GM12892 (cell line): Measurements from ENCODE around the gene RAD50.
"Not testable (repeated sequence)": the region's sequence is repeated elsewhere in the genome, so short reads cannot be mapped to it uniquely, and the experiment has no call there.

Experiments used
- DNase-seq: peaks from one replicate; pipeline ENCODE4 v3.0.0; 2011; ENCODE audit not compliant: insufficient read length
- FAIRE-seq: peaks from 2 replicates; lab custom pipeline; 2011; peaks lifted over from hg19 to GRCh38; lab: Jason Lieb, UNC
- POLR2A ChIP-seq: IDR thresholded peaks from 2 replicates; pipeline ENCODE4 v1.6.1; 2011; ENCODE audit warnings: low read depth, low read length, control low read depth
- POLR2AphosphoS5 ChIP-seq: IDR thresholded peaks from 2 replicates; pipeline ENCODE4 v1.6.1; 2011; ENCODE audit warnings: low read depth, low read length, control low read depth
- TAF1 ChIP-seq: IDR thresholded peaks from 2 replicates; pipeline ENCODE4 v1.6.1; 2011; ENCODE audit warnings: low read depth, mild to moderate bottlenecking, control low read depth, low read length, borderline replicate concordance

RAD50 gene

DNA sequence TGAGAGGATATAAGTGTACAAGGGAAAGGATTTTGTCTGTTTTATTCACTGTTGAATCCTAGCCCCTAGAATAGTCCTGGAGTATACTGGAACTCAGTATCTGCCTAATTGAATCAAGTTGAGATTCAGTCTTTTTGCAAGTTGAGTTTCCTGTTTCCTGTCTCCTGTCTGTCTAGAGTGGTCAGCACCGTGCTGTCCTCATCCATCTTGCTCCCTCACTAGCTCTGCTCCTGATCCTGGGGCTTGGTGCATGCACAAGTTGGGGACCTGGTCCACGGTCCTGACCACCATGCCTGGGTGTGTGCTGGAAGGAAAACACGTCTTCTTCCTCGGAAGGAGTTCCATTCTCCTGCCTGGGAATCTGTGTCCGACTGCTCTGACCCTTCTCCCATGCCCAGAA lies 16.6 kb upstream of the RAD50 start:
- no peak for DNase-seq
- no peak for TF ChIP-seq POLR2A
- no peak for TF ChIP-seq TAF1
- TF ChIP-seq POLR2AphosphoS5: no peak
- FAIRE-seq: no peak

DNA sequence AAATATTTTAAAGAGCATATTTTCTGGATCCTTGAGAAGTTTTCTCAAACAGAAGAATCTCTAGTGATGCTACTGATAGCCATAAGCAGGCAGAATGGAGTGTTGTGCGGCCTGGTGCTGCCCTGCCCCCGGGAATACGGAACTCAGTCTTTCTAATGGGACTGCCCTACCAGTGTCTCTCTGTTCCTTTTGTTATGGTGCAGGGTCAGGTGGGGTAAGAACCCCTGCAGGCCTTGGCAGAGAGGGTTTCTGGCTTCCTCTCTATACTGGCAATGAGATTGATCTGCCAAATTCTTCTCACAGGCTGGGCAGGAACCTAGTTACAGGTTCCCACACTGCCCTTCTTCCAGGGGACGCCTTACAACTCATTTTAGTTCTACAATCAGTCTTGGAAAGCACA lies 16.0 kb upstream of the RAD50 start:
- TF ChIP-seq POLR2A (no peak), TAF1 (no peak), POLR2AphosphoS5 (no peak)
- FAIRE-seq (no peak), DNase-seq (no peak)

DNA sequence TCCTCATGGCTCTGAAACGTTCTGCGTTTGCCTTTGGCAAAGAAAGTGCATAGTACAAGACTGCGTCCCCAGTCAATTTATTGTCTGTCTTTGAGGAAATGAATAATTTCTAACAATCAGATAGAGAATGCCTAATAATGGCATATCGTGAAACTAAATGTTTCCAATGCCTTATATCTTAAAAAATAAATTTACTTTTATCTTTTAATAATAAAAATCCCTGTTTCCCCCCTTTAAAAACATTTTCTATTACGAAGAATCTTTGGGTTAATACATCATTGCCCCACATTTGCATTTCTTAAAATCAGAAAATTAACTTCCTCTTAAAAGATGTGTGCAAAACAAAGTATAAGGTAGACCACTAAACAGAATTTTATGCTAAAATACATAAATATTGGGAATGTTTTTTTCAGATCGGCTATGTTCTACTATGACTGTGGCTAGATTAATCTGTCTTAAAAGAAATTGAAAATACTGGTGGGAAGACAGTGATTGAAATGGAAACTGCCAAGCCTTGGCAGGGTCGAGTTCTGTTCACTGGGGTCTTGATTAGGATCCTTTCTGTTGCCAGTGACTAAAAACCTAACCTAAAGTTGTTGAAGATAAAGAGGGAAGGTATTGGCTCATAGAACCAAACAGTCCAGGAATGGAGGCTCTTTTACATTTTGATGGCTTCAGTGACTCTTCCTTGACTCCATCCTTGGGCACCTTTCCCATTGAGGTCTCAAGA lies 13.1 kb upstream of the RAD50 start, which contains the start of gene IL5:
Gene IL5, minus strand, starts transcription at position 51 of the 730 bp plus-strand sequence. Its CDS starts 44 bp downstream, at position 7.
- FAIRE-seq: no peak
- TF ChIP-seq POLR2AphosphoS5 (no peak), TAF1 (no peak), POLR2A (no peak)
- DNase-seq: no peak

- DNase-seq (no peak), FAIRE-seq (no peak)
- TF ChIP-seq POLR2AphosphoS5: no peak
- TF ChIP-seq POLR2A: no peak
These were observed 10.7 kb upstream of the RAD50 start for GRCh38 chr5:132546108-132546507.

DNA sequence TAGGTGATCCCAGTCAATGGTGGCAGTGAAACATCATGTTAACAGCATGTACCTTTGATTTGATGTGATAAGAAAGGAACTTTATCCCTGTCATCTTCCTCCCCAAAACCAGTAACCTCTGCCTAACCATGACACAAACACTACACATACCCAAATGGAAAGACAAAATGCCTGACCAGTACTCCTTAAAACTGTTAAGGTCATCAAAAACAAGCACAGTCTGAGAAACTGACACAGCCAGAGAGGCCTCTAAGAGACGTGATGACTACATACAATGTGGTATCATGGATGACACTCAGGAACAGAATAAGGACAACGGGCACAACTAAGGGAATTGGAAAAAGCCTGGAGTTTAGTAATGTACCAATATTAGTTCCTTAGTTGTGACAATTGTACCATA lies 9.5 kb upstream of the RAD50 start:
- no peak for DNase-seq
- TF ChIP-seq TAF1 (no peak), POLR2AphosphoS5 (no peak), POLR2A (no peak)
- FAIRE-seq: no peak

DNA sequence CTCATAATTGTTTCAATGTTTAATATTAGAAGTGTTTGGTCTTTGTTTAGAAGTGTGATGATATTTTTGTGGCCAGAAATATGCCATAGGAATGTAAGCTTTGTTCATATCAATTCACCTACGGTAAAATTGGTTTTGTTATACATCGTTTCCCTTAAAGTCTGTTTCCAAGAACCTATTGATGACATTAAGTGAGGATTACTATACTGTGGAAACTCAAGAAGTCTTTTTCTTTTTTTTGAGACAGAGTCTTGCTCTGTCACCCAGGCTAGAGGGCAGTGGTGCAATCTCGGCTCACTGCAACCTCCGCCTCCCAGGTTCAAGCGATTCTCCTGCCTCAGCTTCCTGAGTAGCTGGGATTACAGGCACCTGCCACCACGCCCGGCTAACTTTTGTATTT lies 7.9 kb upstream of the RAD50 start:
- not testable (repeated sequence) for FAIRE-seq, DNase-seq

DNA sequence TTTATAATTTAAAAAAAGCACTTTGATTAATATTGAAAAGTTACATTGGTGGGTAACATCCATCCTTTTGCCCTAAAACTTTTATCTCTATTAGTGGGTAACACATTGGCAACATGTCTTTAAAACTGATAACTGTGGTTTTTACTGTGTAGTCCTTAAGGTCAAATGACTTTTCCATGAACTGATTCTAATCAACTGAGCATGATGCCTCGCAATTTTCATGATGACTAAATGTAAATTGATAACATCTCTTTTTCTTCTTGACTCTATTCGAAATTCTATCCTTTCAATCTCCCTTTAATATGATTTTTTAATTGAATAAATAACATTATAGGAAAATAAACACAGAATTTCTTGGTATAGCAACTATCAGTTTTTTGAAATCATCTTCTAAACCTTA lies 7.2 kb upstream of the RAD50 start:
- no peak for DNase-seq
- no peak for FAIRE-seq
- no peak for TF ChIP-seq POLR2A
- no peak for TF ChIP-seq TAF1

- TF ChIP-seq TAF1 (no peak), POLR2AphosphoS5 (no peak), POLR2A (no peak)
- FAIRE-seq (no peak), DNase-seq (no peak)
These were observed 519 bp upstream of the RAD50 start for GRCh38 chr5:132556153-132556762.

- FAIRE-seq (peak; percentile 86), DNase-seq (peak; percentile 23)
- TF ChIP-seq POLR2A (no peak), POLR2AphosphoS5 (no peak), TAF1 (no peak)
These were observed 848 bp downstream of the RAD50 start for GRCh38 chr5:132557478-132558172.

GRCh38 chr5:132559383-132560060 lies 2.7 kb downstream of the RAD50 start:
- DNase-seq (no peak), FAIRE-seq (no peak)
- TF ChIP-seq POLR2A (no peak), TAF1 (no peak), POLR2AphosphoS5 (no peak)

GRCh38 chr5:132561601-132562000 lies 4.8 kb downstream of the RAD50 start:
- FAIRE-seq: no peak
- TF ChIP-seq POLR2A (no peak), POLR2AphosphoS5 (no peak)
- DNase-seq: no peak

GRCh38 chr5:132564555-132564954 lies 7.8 kb downstream of the RAD50 start:
- DNase-seq, FAIRE-seq: not testable (repeated sequence)
